Adrenal gland (tissue), 12 donors: ENCODE results near the gene SDHD. TPM values are rescaled to one million over a fixed set of nuclear protein-coding genes. Genes with fewer than 3 reads are reported as not detected.

Experiments
- DNase-seq, 7 donors: peaks; one replicate each; pipeline ENCODE4 v3.0.0-alpha.2; 2019 to 2020
- H3K27ac ChIP-seq, 5 donors: fragments of 200-600 bp; sonication (generic) in 4 of 5; 1 replicate in 3 of 5; 2 replicates in 2 of 5; pipeline versions ENCODE4 v1.5.1 to v1.8.0; 2016 to 2020; ENCODE audit warnings: mild to moderate bottlenecking in 1 of 5
- H3K27me3 ChIP-seq: fragments of 200-600 bp; 2 replicates; pipeline ENCODE4 v1.8.0; 2021
- H3K36me3 ChIP-seq, 2 donors: fragments of 200-600 bp; replicated peaks in 1 of 2; 1 replicate in 1 of 2; 2 replicates in 1 of 2; pipeline versions ENCODE4 v1.5.1 to v1.8.0; 2018 to 2022
- H3K4me1 ChIP-seq, 2 donors: fragments of 200-600 bp; replicated peaks in 1 of 2; 1 replicate in 1 of 2; 2 replicates in 1 of 2; pipeline versions ENCODE4 v1.5.1 to v1.8.0; 2018 to 2021
- H3K4me3 ChIP-seq, 4 donors: fragments of 200-600 bp; sonication (generic) in 3 of 4; one replicate each; pipeline ENCODE4 v1.5.1; 2016 to 2018
- H3K9me3 ChIP-seq, 3 donors: fragments of 200-600 bp; sonication (generic) in 1 of 3; replicated peaks in 1 of 3; 1 replicate in 2 of 3; 2 replicates in 1 of 3; pipeline versions ENCODE4 v1.5.1 to v1.8.0; 2016 to 2021
- CTCF ChIP-seq, 6 experiments: fragments of 450-650 bp in 4 of 6; fragments of 200-600 bp in 2 of 6; sonication (generic) in 1 of 6; IDR thresholded peaks; 1 replicate in 5 of 6; 2 replicates in 1 of 6; pipeline versions ENCODE4 v1.5.1 to v1.8.0; 2016 to 2021; ENCODE audit warnings: antibody characterized with exemption in 6 of 6, mild to moderate bottlenecking in 2 of 6, moderate library complexity in 1 of 6
- POLR2A ChIP-seq, 2 donors: fragments of 450-650 bp; IDR thresholded peaks; one replicate each; pipeline ENCODE4 v1.6.1; 2017; ENCODE audit warnings: antibody characterized with exemption in 2 of 2, mild to moderate bottlenecking in 2 of 2, moderate library complexity in 1 of 2
- WGBS, 4 donors: extraction: QIAGEN DNeasy Blood & Tissue Kit in 2 of 4; methylation state at CpG; one replicate each; pipeline versions ENCODE4 v1.1.5 to v1.1.7; 2013 to 2017; 5-methylcytosine and 5-hydroxymethylcytosine counted together
- intact Hi-C, 2 donors: fragments of 100-400 bp; cut with DNase I; formaldehyde crosslinking; loops; one replicate each; pipeline versions ENCODE4 v1.14.1 to v1.15.0; 2022 to 2023
- polyA plus RNA-seq, 3 donors: library from polyadenylated mRNA; stranded (reverse); fragments of 200-250 nt in 2 of 3; fragments of 350-450 nt in 1 of 3; fragmentation: Illumina TruSeq in 1 of 3; extraction: RNeasy Lipid Tissue Mini Kit (QIAGEN cat#74804) in 1 of 3; gene quantifications; one replicate each; pipeline ENCODE4 v1.2.3, GENCODE V29; 2013 to 2014
- total RNA-seq, 9 donors: library from RNA; depleted of rRNA in 4 of 9; stranded (reverse); fragments of >200 nt in 4 of 9; fragments of 120-200 nt in 1 of 9; fragmentation: NEBNext Ultra II Directional in 1 of 9; extraction: Animal tissue kit (Norgen Biotek cat#: 25700) in 1 of 9; gene quantifications; one replicate each; pipeline versions ENCODE4 v1.1.0 to v1.2.4, GENCODE V29; 2013 to 2023
- donor health status: healthy with polysubstance abuse.
- donor health status: Bipolar disorder and iron deficiency.
- donor health status: DM: yes; HTN: yes; CAD: no.
- donor health status: DM: no; HTN: no; CAD: no.
- donor health status: DM: no; HTN: no; CAD: no.
- donor health status: DM: yes; HTN: yes; CAD: no.

Gene SDHD
- total and polyA plus RNA-seq, 12 donors = 47.6 to 149 (median 119) TPM

DNA sequence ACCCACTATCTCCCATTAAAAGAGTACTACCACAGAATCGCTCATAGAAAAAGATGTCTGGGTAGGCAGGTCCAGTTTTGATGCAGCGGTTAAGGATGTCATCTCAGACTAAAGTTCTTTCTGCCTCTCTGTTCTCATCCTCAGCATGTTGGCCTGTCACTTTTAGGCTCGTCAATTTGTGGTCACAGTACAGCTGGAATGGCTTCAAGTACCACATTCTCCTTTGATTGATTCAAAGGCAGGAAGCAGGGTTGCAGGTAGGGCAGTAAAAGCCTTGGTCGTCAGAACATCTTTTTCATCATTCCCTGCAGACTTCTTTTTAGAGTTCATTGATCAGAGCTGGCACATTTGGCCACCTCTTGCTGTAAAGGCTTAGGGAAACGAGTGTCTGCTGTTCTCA, 28.7 kb downstream of the SDHD start:
- H3K4me1 ChIP-seq = no peaks in the 10 kb centered on the region
- DNase-seq = no peak
- 73 to 83% (median 78%) methylated on average over 5 of the region's 5 CpGs for WGBS, 4 donors
- H3K27ac ChIP-seq = no peak overlapping the region
- no peaks in the 10 kb centered on the region for H3K9me3 ChIP-seq
- H3K36me3 ChIP-seq = no peaks in the 10 kb centered on the region
- intact Hi-C loops = loop anchor here (5.0 to 10.0 kb wide), 3 partner anchors 52 to 169 kb away; partner anchors contain the start of genes BCO2 (in 1 of the 2) and TEX12 (in 1 of the 2)
- no peaks in the 10 kb centered on the region for H3K27me3 ChIP-seq
- no peak overlapping the region for H3K4me3 ChIP-seq
- TF ChIP-seq POLR2A (IDR thresholded peaks at IDR 0.05) = no peak
- no peak for TF ChIP-seq CTCF (IDR thresholded peaks at IDR 0.05)

- intact Hi-C loops = loop anchor here (5.0 to 10.0 kb wide), 3 partner anchors 49 to 167 kb away; partner anchors contain the start of genes BCO2 (in 1 of the 2) and TEX12 (in 1 of the 2)
- H3K27ac ChIP-seq = no peak overlapping the region
- no peak overlapping the region for H3K4me3 ChIP-seq
These were observed 31.5 kb downstream of the SDHD start for GRCh38 chr11:112118176-112118575.

GRCh38 chr11:112121981-112122615, 35.4 kb downstream of the SDHD start:
- no peaks in the 10 kb centered on the region for H3K27me3 ChIP-seq
- H3K4me3 ChIP-seq = no peak overlapping the region
- no peaks in the 10 kb centered on the region for H3K36me3 ChIP-seq
- DNase-seq = no peak
- H3K9me3 ChIP-seq = no peaks in the 10 kb centered on the region
- intact Hi-C loops = no loop called here
- no peaks in the 10 kb centered on the region for H3K4me1 ChIP-seq
- no peak overlapping the region for H3K27ac ChIP-seq
- 93 to 95% (median 93%) methylated on average over 5 of the region's 5 CpGs for WGBS, 4 donors
- no peak for TF ChIP-seq POLR2A (IDR thresholded peaks at IDR 0.05)
- no peak for TF ChIP-seq CTCF (IDR thresholded peaks at IDR 0.05)

More at GRCh38 chr11:112118176-112118575, 31.5 kb downstream of the SDHD start:
- H3K27me3 ChIP-seq = no peaks in the 10 kb centered on the region
- H3K36me3 ChIP-seq = no peaks in the 10 kb centered on the region
- 82 to 94% (median 89%) methylated on average over 2 of the region's 2 CpGs for WGBS, 4 donors
- no peaks in the 10 kb centered on the region for H3K9me3 ChIP-seq
- no peak for TF ChIP-seq POLR2A (IDR thresholded peaks at IDR 0.05)
- no peak for TF ChIP-seq CTCF (IDR thresholded peaks at IDR 0.05)
- H3K4me1 ChIP-seq = no peaks in the 10 kb centered on the region
- DNase-seq = no peak

DNA sequence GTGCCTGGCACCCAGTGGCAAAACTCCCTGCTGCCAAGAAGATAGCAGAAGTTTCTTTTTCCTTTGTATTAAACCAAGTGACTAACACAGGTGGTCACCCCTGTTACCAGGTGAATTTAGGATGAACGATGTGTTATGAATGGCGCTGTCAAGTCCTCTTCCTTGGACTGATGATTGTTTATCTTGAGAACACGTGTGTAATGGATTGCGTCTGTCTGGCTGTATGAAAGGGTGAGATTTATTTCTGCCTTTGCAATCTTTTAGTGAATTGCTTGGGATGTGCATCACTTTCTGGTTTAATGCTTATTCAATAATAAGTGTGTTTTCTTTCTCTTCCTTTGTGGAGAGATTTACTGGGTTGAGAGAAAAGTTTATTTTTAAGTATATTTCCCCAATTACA, 36.5 kb downstream of the SDHD start:
- TF ChIP-seq POLR2A (IDR thresholded peaks at IDR 0.05) (no peak), CTCF (IDR thresholded peaks at IDR 0.05) (no peak)
- WGBS, 4 donors = 73 to 85% (median 80%) methylated on average over 4 of the region's 4 CpGs
- Histone ChIP-seq H3K4me3 (no peak overlapping the region), H3K4me1 (peaks cover 2% of the 10 kb centered on the region in 2 donors), H3K9me3 (no peaks in the 10 kb centered on the region), H3K36me3 (no peaks in the 10 kb centered on the region), H3K27ac (no peak overlapping the region), H3K27me3 (no peaks in the 10 kb centered on the region)
- DNase-seq = no peak
- intact Hi-C loops = no loop called here
